Panc1 (cell line): ENCODE measurements around the gene ZNF462. TPM values are rescaled to one million over a fixed set of nuclear protein-coding genes. Genes with fewer than 3 reads are reported as not detected.

Experiments used
- ATAC-seq: fragments of 200-7000 bp; cut with Tn5 transposase; 2 replicates; pipeline ENCODE4 v1.9.1; 2020; ENCODE audit warnings: mild to moderate bottlenecking, moderate library complexity
- BruUV-seq: library from RNA; stranded (reverse); fragments of 400-500 nt; replicated peaks from 2 replicates; lab custom pipeline; 2021; lab: Mats Ljungman, UMichigan
- CTCF ChIA-PET: fragments of 300-600 bp; sonication (Branson Sonifier 250); formaldehyde crosslinking; loops from one replicate; lab custom pipeline; 2022; ENCODE audit warnings: antibody characterized with exemption; lab: Charles Lee
- POLR2A ChIA-PET: fragments of 300-600 bp; sonication (Branson Sonifier 250); formaldehyde crosslinking; loops from one replicate; lab custom pipeline; 2022; ENCODE audit warnings: antibody characterized with exemption; lab: Charles Lee
- DNase-seq: peaks from one replicate; pipeline ENCODE4 v3.0.0-alpha.2; 2010; ENCODE audit warnings: low read depth, low spot score
- H3K27ac ChIP-seq: 2 replicates; pipeline ENCODE4 v1.5.1; 2011; ENCODE audit warnings: mild to moderate bottlenecking, low read length, inconsistent platforms
- H3K27me3 ChIP-seq: fragments of 200-500 bp; sonication (Bioruptor generic); 2 replicates; pipeline ENCODE4 v1.6.0; 2014; ENCODE audit warnings: low read length, inconsistent platforms; ENCODE audit not compliant: control insufficient read depth, insufficient read depth
- H3K36me3 ChIP-seq: fragments of 200-500 bp; sonication (Bioruptor generic); 2 replicates; pipeline ENCODE4 v1.5.1; 2014; ENCODE audit warnings: inconsistent platforms, mild to moderate bottlenecking, low read length, moderate library complexity; ENCODE audit not compliant: control insufficient read depth, insufficient read depth
- H3K4me1 ChIP-seq: 2 replicates; pipeline ENCODE4 v1.5.1; 2011; ENCODE audit warnings: inconsistent platforms, mild to moderate bottlenecking, low read length, moderate library complexity; ENCODE audit not compliant: control insufficient read depth, insufficient read depth
- H3K4me3 ChIP-seq, 2 experiments: 2 replicates each; pipeline ENCODE4 v1.5.1; 2011 to 2012; ENCODE audit warnings: low read depth in 2 of 2, low read length in 2 of 2, mild to moderate bottlenecking in 2 of 2, inconsistent platforms in 1 of 2, moderate library complexity in 1 of 2
- H3K9me3 ChIP-seq: fragments of 200-500 bp; sonication (Bioruptor generic); 2 replicates; pipeline ENCODE4 v1.5.1; 2014; ENCODE audit warnings: low read depth, mild to moderate bottlenecking, inconsistent platforms, low read length, moderate library complexity; ENCODE audit not compliant: control insufficient read depth, insufficient read depth
- POLR2AphosphoS5 ChIP-seq: IDR thresholded peaks from 2 replicates; pipeline ENCODE4 v1.6.1; 2012; ENCODE audit warnings: mild to moderate bottlenecking, low read depth, low read length, moderate library complexity
- SIN3A ChIP-seq: IDR thresholded peaks from 2 replicates; pipeline ENCODE4 v1.6.1; 2012; ENCODE audit warnings: low read depth, mild to moderate bottlenecking, low read length, moderate library complexity, borderline replicate concordance; ENCODE audit not compliant: insufficient read depth
- TCF7L2 ChIP-seq: IDR thresholded peaks from 2 replicates; pipeline ENCODE4 v1.6.1; 2011; ENCODE audit warnings: mild to moderate bottlenecking, low read depth, low read length, inconsistent platforms
- in situ Hi-C: cut with HindIII; loops from 2 replicates; pipeline ENCODE4 v1.10.0; 2016; ENCODE audit warnings: low sequenced_read_pairs, low pct_unique_long_range_greater_than_20kb
- intact Hi-C: fragments of 100-400 bp; cut with micrococcal nuclease; formaldehyde crosslinking; loops from one replicate; pipeline ENCODE4 v1.10.0; 2022; ENCODE audit not compliant: unreplicated experiment
- total RNA-seq: library from RNA; stranded (reverse); gene quantifications from one replicate; pipeline ENCODE4 v1.2.1, GENCODE V29; 2021; ENCODE audit not compliant: unreplicated experiment
- TF ChIP-seq, protein P1 (sequence below): fragments of 450-650 bp; IDR thresholded peaks from 2 replicates; pipeline ENCODE4 v1.5.1; 2017; ENCODE audit warnings: mild to moderate bottlenecking
- TF ChIP-seq, protein P2 (sequence below), 2 experiments: IDR thresholded peaks; 2 replicates each; pipeline ENCODE4 v1.6.1; 2011 to 2012; ENCODE audit warnings: low read depth in 2 of 2, control low read depth in 1 of 2, low read length in 1 of 2, mild to moderate bottlenecking in 1 of 2, moderate library complexity in 1 of 2; ENCODE audit not compliant: insufficient read depth in 1 of 2

ZNF462 gene
- total RNA-seq, 1 experiment from 2014 or later, result 34.8 TPM

DNA sequence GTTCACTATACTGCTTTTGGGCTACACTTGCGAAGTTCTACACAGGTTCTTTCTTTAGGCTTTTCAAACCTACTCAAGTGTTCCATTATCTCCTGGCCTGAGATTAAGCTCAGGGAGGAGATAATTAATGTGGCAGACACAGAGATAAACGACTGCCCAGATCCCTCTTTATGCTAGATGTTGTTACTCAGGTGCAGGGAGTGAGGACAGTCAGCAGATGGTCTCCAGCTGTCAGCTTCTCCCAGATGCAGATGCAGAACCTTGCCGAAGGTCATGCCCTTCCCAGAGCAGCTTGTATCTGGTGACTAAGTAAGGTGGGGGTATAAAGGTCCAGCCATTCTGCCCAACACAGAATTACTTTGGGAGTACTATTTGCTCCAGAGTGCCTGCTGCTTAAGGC, 166.2 kb downstream of the ZNF462 start:
- POLR2A ChIA-PET, result no interaction called here
- no TSS peak for BruUV-seq
- in situ Hi-C loops (no loop called here), intact Hi-C loops (no loop called here)
- H3K27ac ChIP-seq, result no peak overlapping the region
- TF ChIP-seq, protein P1, sequence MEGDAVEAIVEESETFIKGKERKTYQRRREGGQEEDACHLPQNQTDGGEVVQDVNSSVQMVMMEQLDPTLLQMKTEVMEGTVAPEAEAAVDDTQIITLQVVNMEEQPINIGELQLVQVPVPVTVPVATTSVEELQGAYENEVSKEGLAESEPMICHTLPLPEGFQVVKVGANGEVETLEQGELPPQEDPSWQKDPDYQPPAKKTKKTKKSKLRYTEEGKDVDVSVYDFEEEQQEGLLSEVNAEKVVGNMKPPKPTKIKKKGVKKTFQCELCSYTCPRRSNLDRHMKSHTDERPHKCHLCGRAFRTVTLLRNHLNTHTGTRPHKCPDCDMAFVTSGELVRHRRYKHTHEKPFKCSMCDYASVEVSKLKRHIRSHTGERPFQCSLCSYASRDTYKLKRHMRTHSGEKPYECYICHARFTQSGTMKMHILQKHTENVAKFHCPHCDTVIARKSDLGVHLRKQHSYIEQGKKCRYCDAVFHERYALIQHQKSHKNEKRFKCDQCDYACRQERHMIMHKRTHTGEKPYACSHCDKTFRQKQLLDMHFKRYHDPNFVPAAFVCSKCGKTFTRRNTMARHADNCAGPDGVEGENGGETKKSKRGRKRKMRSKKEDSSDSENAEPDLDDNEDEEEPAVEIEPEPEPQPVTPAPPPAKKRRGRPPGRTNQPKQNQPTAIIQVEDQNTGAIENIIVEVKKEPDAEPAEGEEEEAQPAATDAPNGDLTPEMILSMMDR, result no peak
- TF ChIP-seq TCF7L2 (no peak), SIN3A (no peak), POLR2AphosphoS5 (no peak)
- TF ChIP-seq, protein P2, sequence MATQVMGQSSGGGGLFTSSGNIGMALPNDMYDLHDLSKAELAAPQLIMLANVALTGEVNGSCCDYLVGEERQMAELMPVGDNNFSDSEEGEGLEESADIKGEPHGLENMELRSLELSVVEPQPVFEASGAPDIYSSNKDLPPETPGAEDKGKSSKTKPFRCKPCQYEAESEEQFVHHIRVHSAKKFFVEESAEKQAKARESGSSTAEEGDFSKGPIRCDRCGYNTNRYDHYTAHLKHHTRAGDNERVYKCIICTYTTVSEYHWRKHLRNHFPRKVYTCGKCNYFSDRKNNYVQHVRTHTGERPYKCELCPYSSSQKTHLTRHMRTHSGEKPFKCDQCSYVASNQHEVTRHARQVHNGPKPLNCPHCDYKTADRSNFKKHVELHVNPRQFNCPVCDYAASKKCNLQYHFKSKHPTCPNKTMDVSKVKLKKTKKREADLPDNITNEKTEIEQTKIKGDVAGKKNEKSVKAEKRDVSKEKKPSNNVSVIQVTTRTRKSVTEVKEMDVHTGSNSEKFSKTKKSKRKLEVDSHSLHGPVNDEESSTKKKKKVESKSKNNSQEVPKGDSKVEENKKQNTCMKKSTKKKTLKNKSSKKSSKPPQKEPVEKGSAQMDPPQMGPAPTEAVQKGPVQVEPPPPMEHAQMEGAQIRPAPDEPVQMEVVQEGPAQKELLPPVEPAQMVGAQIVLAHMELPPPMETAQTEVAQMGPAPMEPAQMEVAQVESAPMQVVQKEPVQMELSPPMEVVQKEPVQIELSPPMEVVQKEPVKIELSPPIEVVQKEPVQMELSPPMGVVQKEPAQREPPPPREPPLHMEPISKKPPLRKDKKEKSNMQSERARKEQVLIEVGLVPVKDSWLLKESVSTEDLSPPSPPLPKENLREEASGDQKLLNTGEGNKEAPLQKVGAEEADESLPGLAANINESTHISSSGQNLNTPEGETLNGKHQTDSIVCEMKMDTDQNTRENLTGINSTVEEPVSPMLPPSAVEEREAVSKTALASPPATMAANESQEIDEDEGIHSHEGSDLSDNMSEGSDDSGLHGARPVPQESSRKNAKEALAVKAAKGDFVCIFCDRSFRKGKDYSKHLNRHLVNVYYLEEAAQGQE (IDR thresholded peaks at IDR 0.05; ENCODE audit: insufficient read depth in 1 of 2, low read depth in 2 of 2, low read length in 1 of 2), result no peak
- no peaks in the 10 kb centered on the region; the same call in 1 of the 2 replicates for H3K36me3 ChIP-seq
- ATAC-seq (no peak), DNase-seq (no peak)
- no peaks in the 10 kb centered on the region for H3K4me1 ChIP-seq
- H3K9me3 ChIP-seq, result no peaks in the 10 kb centered on the region
- H3K27me3 ChIP-seq, result no peaks in the 10 kb centered on the region
- no peak overlapping the region for H3K4me3 ChIP-seq
- CTCF ChIA-PET, result no interaction called here

DNA sequence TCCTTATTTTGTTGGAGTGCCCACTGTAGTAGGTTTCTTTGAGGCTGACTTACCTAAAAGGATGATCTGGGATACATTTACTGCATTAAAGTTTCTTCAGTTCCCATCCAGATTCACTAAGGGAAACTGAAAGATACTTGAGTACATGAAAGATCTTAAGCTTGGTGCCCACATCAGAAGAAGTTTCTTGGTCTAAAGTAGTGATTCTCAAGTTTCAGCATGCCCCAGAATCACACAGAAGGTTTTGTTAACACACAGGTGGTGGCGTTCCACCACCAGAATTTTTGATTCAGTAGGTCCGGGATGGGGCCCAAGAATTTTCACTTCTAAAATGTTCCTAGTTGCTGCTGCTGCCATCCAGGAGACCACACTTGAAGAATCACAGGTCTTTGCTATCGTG, 171.0 kb downstream of the ZNF462 start:
- BruUV-seq, result no TSS peak
- TF ChIP-seq POLR2AphosphoS5, result no peak
- TF ChIP-seq, protein P1, result no peak
- TF ChIP-seq, protein P2 (IDR thresholded peaks at IDR 0.05; ENCODE audit: insufficient read depth in 1 of 2, low read depth in 2 of 2, low read length in 1 of 2), result no peak
- TF ChIP-seq SIN3A, result no peak
- TF ChIP-seq TCF7L2, result no peak
- Histone ChIP-seq H3K27ac (no peak overlapping the region), H3K4me1 (no peaks in the 10 kb centered on the region), H3K4me3 (no peak overlapping the region), H3K9me3 (no peaks in the 10 kb centered on the region), H3K27me3 (no peaks in the 10 kb centered on the region), H3K36me3 (no peaks in the 10 kb centered on the region; the same call in 1 of the 2 replicates)
- POLR2A ChIA-PET, result no interaction called here
- ATAC-seq (no peak), DNase-seq (no peak)
- CTCF ChIA-PET, result no interaction called here
- intact Hi-C loops, result no loop called here
- in situ Hi-C loops, result no loop called here
